ENCODE data around the gene CNTN4. TPM values are rescaled to one million over a fixed set of nuclear protein-coding genes. Genes with fewer than 3 reads are reported as not detected.

Gene CNTN4
- total RNA-seq, 1 experiment from 2014 or later = 1.6 TPM

DNA sequence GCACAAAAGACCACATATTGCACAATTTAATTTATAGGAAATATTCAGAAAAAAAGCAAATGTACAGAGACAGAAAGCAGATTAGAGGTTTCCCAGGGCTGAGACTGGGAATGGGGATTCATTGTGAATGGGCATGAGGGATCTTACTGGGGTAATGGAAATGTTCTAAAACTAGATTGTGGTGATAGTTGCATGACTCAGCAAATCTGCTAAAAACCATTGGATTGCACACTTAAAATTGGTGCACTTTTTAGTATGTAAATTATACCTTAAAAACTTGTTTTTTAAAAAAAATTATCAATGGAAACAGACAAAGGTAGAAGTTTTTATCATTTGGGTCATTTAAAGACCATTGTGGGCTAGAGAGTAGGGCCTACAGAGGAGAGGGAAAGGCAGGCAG is 780.9 kb downstream of the CNTN4 start:
- Histone ChIP-seq H3K56ac (ENCODE audit: insufficient read length, low read depth, low read length) (no peak overlapping the region), H2BK120ac (ENCODE audit: low read depth, low read length, poor library complexity, severe bottlenecking) (no peak overlapping the region), H3K9ac (ENCODE audit: extremely low read depth, insufficient read length, low read length) (no peak overlapping the region), H2BK5ac (ENCODE audit: insufficient read length, low read length) (no peak overlapping the region), H3K9me3 (ENCODE audit: control insufficient read depth, low read depth, low read length) (no peaks in the 10 kb centered on the region), H3K23ac (ENCODE audit: insufficient read length, low read depth, low read length) (no peak overlapping the region), H4K5ac (ENCODE audit: insufficient read length, low read depth, low read length) (no peak overlapping the region), H3K27me3 (ENCODE audit: insufficient read depth, low read length) (no peaks in the 10 kb centered on the region), H4K8ac (replicated peaks; ENCODE audit: insufficient read length, low read depth, low read length) (no peak overlapping the region), H3K4me2 (ENCODE audit: insufficient read depth, insufficient read length, low read length) (no peak overlapping the region), H3K23me2 (ENCODE audit: insufficient read length, low read depth, low read length, poor library complexity, severe bottlenecking) (no peaks in the 10 kb centered on the region), H3K4ac (ENCODE audit: low read depth, low read length) (no peak overlapping the region), H2AFZ (ENCODE audit: low read length) (no peak overlapping the region), H2AK5ac (ENCODE audit: insufficient read length, low read length) (no peak overlapping the region), H4K20me1 (ENCODE audit: control insufficient read depth, insufficient read depth, insufficient read length) (no peaks in the 10 kb centered on the region), H3K14ac (ENCODE audit: insufficient read depth, low read length) (no peak overlapping the region), H3K27ac (ENCODE audit: insufficient read length, low read depth, low read length) (no peak overlapping the region), H4K91ac (ENCODE audit: insufficient read length, low read depth, low read length) (no peak overlapping the region), H3K79me2 (ENCODE audit: insufficient read depth, low read length) (no peaks in the 10 kb centered on the region), H2BK15ac (ENCODE audit: low read depth, low read length) (no peak overlapping the region), H3K79me1 (ENCODE audit: insufficient read depth, low read depth, low read length, poor library complexity, severe bottlenecking) (no peaks in the 10 kb centered on the region), H3T11ph (ENCODE audit: low read length) (no peak overlapping the region), H2BK20ac (ENCODE audit: low read depth, low read length, poor library complexity, severe bottlenecking) (no peak overlapping the region), H3K18ac (ENCODE audit: insufficient read length, low read depth, low read length) (no peak overlapping the region), H2BK12ac (ENCODE audit: insufficient read length, low read depth, low read length) (no peak overlapping the region), H3K4me1 (ENCODE audit: insufficient read depth, low read length) (no peaks in the 10 kb centered on the region)
- Mint-ChIP-seq H3K4me3 (no peak overlapping the region), H3K27ac (peak overlapping the region in 2 of 3 experiments; percentile 15 to 19; a peak in 2 of 7 replicates), H3K36me3 (ENCODE audit: insufficient read depth in 1 of 3, low read depth in 3 of 3) (no peaks in the 10 kb centered on the region), H3K9me3 (no peaks in the 10 kb centered on the region), H3K4me1 (no peaks in the 10 kb centered on the region), H3K27me3 (ENCODE audit: low read depth) (no peaks in the 10 kb centered on the region)
- DNase-seq = no peak
- no peak for TF ChIP-seq CTCF (conservative IDR thresholded peaks at IDR 0.05)

All from H9 (cell line).